AG09319 (cell line): ENCODE results near the gene UBR2.
A peak's percentile ranks its signal among the peaks of the same experiment; 100 is the strongest.

Experiments used
- DNase-seq: peaks from one replicate; pipeline ENCODE4 v3.0.0-alpha.2; 2010; ENCODE audit warnings: low read depth; ENCODE audit errors: extremely low read depth
- TF ChIP-seq, protein P1 (sequence below): IDR thresholded peaks from 2 replicates; pipeline ENCODE4 v1.5.1; 2011; ENCODE audit warnings: low read depth, mild to moderate bottlenecking, inconsistent platforms, low read length, moderate library complexity

Gene UBR2

DNA sequence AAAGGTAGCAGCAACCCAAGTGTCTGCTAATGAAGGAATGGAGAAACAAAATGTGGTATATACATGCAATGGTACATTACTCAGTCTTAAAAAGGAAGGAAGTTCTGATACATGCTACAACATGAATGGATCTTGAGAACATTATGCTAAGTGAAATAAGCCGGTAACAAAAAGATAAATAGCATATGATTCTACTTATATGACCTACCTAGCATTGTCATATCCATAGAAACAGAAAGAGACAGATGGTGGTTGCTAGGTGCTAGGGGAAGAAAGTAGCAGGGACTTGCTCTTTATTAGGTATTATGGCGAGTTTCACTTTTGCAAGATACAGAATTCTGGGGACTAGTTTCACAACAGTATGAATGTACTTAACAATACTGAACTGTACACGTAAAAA is 46.6 kb downstream of the UBR2 start:
- no peak for DNase-seq

DNA sequence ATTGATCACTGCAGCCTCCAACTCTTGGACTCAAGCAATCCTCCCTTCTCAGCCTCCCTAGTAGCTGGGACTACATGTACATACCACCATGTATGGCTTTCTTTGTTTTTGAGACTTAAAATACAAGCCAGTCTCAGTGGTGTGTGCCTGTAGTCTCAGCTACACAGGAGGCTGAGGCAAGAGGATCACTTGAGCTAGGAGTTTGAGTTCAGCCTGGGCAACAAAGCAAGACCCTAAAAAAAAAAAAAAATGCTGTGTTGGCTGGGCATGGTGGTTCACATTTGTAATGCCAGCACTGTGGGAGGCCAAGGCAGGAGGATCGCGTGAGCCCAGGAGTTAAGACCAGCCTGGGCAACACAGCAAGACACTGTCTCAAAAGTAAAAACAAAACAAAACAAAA is 51.7 kb downstream of the UBR2 start:
- TF ChIP-seq, protein P1, sequence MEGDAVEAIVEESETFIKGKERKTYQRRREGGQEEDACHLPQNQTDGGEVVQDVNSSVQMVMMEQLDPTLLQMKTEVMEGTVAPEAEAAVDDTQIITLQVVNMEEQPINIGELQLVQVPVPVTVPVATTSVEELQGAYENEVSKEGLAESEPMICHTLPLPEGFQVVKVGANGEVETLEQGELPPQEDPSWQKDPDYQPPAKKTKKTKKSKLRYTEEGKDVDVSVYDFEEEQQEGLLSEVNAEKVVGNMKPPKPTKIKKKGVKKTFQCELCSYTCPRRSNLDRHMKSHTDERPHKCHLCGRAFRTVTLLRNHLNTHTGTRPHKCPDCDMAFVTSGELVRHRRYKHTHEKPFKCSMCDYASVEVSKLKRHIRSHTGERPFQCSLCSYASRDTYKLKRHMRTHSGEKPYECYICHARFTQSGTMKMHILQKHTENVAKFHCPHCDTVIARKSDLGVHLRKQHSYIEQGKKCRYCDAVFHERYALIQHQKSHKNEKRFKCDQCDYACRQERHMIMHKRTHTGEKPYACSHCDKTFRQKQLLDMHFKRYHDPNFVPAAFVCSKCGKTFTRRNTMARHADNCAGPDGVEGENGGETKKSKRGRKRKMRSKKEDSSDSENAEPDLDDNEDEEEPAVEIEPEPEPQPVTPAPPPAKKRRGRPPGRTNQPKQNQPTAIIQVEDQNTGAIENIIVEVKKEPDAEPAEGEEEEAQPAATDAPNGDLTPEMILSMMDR, result no peak
- DNase-seq, result no peak

More for the DNA sequence above, 46.6 kb downstream of the UBR2 start:
- TF ChIP-seq, protein P1, result no peak

DNA sequence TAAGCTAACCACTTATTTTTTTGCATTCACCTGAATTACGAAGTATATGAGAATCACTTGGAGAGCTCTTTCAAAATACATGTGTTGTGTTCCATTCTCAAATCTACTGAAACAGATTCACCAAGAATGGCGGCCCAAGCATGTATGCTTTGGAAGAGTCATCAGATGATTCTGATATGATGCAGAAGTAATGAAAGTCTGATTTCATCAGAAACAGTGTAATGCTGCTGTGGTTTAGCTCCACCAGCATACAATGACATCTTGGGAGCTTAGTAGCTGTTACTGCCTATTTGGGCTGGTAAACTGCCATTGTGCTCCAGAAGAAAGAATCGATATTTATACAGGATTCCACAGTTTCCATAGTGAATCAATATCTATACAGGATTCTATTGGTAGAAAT is 52.9 kb downstream of the UBR2 start:
- no peak for DNase-seq
- TF ChIP-seq, protein P1, result no peak

DNA sequence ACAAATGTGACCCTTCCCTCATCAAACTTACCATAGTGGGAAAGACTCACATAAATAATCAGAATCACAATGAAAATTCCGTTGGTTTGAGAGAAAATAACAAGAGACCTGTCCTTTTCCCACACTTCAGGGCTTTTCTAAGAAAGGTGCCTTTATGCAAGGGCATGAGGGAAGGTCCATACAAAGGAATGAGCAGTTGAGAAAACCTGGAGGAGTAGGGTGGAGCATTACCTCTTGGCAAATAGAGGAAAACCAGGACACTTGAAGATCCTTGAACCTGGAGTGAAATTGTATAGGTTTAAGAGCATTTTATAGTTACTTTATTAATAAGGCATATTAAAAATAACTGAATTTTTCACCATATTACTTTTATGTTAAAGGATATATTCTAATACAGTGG is 54.3 kb downstream of the UBR2 start:
- TF ChIP-seq, protein P1, result no peak
- no peak for DNase-seq

DNA sequence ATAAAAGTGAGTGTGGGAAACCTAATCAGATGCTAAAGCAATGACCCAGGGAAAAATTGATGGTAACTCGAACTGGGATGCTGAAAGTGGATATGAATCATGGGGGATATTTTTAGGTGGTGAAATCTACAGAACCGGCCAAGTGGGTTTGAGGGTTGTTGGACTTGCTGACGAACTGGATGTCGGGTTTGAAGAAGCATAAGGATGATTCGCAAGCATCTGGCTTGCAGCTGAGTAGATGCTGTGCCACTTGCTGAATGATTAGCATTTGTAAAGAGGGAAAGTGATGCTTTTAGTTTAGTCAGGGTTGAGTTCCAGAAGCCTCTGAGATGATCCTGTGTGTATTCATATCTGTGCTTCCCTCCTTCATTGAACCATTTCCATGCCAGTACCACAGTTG is 54.9 kb downstream of the UBR2 start:
- DNase-seq, result peak; percentile 67
- TF ChIP-seq, protein P1, result no peak

DNA sequence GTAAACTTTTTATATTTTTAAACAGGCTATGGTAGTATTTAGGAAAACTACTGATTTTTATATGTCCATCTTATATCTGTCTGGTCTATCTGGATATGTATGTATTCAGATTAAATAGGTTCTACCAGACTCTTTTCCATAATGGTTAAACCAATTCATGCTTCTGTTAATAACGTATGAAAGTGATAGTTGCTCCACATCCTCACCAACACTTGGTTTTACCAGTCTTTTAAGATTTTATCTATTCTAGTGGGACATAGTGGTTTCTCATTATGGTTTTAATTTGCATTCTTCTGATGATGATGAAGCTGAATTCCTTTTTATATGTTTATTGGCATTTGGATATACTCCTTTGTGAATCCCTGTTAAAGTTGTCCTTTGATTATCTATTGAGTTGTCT is 56.1 kb downstream of the UBR2 start:
- DNase-seq, result no peak
- TF ChIP-seq, protein P1, result no peak

DNA sequence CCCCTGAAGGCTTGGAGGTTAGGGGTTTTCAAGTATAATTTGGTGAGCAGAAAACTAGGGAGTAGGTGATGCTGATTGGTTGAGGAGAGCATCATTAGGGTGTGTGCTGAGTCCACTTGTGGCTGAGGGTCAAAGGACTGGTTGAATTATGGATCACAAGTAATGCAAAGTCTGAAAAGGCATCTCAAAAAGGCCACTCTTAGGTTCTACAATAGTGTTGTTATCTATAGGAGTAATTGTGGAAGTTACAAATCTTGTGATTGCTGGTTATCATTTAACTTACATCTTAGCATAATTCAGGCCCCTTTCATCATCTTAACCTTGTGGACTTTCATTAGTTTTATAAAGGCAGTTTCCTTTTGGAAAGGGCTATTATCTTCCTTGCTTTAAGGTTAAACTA is 60.8 kb downstream of the UBR2 start:
- DNase-seq, result no peak

More for the DNA sequence above, 60.8 kb downstream of the UBR2 start:
- TF ChIP-seq, protein P1, result no peak
